Pulmonary artery endothelial cell (primary cell): ENCODE measurements around the gene SPATA2. TPM values are rescaled to one million over a fixed set of nuclear protein-coding genes. Genes with fewer than 3 reads are reported as not detected.
"Not testable (repeated sequence)": the region's sequence is repeated elsewhere in the genome, so short reads cannot be mapped to it uniquely, and the experiment has no call there.

ENCODE experiments used
- DNase-seq: peaks from one replicate; pipeline ENCODE4 v3.0.0-alpha.2; 2011; ENCODE audit warnings: low read depth, low spot score
- total RNA-seq: library from RNA; depleted of rRNA; stranded (reverse); fragments of >200 nt; gene quantifications from 2 replicates; pipeline ENCODE4 v1.2.3, GENCODE V29; 2014

SPATA2 gene
- total RNA-seq, 1 donor from 2014 or later: 1.3 TPM

DNA sequence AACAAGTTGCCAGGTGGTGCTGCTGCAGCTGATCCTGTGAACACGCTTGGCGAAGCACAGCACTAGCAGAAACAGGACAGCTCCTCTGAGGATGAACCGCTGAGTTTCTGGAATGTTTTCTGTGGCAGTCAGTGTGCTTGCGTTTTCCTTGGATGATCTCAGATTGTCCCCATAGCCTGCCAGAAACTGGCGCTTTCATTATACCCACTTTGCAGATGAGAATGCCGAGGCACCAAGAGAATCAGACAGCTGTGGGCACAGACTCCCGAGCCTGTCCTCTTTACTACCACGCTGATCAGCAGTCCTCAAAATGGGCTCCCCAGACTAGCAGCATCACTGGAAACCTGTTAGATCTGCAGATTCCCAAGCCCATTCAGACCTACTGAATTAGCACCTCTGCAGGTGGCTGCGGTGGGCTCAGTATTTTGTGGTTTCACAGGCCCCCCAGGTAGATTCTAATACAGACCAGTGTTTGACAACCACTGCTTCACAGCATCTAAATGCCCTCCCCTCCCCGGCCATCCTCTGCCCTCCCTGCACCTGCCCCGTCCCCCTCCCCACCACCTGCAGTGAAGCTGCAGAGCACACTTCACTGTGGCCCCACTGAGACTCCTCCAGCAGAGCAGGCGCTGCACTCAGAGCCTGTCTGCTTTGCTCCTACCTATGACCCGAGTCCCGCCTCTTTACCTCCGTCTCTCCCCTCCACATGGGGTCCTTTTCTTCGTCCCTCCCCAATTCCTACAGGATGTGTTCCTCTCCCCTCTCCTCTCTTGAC, 29.6 kb downstream of the SPATA2 start:
- no peak for DNase-seq

DNA sequence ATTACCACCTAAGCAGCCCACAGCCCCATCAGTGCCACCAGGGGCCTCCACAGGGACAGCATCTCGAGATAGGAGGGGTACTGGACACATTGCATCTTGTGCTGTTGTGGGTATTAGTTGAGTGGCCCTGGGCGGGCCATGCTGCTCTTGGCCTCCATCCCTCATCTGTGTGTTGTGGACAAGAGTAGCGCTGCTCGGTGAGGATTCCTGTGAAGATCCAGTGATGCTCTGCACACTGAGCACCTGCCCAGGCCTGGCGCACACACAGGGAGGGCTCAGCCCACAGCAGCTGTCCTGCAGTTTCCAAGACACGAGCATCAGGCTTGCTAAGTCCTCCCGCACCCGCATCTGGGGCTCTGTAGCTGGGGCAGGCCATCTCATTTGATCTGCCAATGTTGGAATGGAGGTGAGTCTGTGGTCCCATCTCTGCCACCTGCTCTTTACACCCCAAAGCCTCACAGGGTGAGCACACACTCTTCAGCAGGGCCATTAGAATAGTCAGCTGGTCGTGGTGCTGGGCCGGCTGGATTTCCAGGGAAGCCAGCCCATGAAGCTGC, 32.0 kb downstream of the SPATA2 start:
- no peak for DNase-seq

DNA sequence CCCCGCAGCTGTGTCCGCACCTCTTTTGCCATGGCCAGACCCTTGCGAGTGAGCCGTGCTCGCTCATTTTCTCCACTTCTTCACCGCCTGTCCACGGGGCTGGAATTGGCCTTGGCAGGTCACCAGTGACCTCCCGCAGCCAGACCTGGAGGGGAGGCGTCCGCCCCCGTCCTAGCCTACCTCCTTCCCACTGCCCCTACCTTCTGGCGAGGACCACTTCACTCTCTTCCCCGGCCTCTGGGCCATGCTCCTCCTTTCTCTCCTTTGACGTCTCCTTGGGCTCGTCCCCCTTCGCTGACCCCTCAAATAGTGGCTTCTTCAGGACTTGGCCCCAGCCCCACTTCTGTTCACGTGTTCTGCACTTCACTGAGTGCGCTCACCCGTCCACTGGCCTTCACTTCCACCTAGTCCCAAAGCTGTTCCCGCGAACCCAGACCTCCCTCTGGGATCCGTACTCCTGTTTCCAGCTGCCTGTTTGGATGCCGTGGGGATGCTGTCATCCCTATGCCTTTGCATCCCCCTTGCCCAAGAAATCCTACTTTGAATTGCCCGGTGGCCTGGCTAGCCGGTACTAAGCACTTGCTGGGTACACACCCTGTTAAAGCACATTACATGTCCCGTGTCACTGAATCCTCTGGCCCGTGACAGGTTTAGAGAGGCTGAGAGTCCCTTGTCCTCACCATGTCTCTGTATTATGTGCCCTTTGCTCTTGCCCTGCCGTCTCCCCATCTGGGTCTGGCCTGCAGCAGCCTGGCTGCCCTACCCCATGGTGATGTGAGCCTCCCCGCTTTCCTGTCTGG, 33.0 kb downstream of the SPATA2 start:
- DNase-seq: no peak

DNA sequence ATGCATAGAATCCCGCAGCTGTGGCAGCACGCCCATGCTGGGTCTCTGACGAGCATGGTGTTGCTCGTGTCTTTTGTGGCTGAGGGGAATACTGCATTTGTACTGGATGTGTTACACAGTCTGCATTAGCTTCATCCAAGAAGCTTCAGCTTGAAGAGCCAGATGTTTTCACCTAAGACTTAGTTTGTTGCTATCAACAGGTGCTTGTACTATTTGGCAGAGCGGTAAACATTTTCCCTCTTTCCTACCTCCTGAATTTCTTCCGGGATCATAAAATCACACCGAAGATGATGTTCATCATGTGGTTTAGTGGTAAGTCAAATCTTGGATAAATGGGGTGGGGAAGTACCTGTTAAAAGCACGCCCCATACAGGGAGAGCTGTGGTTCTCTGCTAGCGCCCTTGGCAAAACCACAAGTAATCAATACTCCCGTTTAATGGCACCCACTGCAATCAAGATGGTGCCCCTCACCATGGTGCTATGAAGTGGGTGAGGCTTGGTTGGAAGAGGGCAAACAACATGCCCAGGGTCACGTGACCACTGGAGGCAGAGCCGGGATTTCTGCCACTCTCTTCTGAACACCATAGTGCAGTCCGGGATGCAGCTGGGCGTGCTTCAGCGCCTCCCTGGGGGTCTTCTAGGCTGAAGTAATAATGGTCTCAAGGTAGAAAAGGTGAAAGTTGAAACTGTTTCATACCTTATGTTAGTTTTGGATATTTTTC, 34.4 kb downstream of the SPATA2 start:
- DNase-seq: no peak

DNA sequence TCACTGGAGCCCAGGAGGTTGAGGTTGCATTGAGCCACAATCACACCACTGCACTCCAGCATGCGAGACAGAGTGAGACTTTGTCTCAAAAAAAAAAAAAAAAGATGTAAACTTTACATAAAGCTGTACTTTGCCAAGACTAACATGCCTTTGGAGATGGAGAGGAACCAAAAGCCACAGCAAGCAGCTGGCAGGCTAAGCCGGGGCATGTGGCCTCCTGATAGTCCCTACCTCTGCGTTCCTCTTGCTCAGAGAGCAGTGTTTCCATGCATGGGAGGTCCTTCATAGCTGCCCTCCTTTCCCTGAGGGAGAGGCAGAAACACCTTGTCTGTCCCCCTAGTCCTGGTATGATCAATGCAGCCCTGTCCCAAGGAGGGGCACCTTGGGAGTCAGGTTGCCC, 35.2 kb downstream of the SPATA2 start:
- DNase-seq: no peak

DNA sequence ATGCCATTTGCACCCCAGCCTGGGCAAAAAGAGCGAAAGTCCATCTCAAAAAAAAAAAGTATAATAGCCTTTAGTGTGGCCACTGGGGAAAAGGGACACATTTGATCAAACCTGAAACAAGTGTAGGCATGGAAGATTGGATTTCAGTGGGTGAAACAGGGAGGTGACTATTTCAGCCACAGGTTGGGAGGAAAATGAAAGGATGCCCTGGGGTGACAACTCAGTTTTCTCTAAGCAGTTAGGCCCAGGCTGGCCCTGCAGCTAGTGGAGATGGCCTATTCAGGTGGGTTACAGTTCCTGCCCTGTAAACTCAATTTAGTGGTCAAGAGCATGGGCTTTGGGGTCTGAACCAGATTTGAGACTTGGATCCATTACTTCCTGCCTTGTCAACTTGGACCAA, 36.4 kb downstream of the SPATA2 start:
- DNase-seq: no peak

DNA sequence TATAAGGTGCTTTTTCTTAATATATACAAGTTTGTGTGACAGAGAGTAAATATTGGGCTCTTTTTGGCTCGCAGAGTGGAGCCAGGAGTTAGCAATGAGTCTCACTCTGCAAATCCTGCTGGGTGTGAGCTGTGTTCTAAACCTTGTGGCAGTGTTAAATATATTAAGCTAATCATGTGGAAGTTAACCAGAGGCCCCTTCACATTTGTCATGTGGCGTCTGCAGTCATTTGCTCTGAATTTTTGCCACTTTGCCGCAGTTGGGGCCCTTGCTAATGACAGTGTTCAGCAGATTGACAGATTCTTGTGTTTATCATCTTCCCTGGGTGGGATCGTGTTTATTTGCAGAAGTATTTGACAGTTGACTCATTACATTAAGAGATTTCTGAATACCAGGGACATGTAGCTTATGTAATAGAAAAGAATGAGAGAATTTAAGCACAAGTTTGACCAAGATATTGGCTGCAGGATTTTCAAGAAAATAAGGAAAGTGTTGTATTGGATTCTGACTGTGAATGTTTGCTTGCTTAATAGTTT, 37.9 kb downstream of the SPATA2 start:
- no peak for DNase-seq

DNA sequence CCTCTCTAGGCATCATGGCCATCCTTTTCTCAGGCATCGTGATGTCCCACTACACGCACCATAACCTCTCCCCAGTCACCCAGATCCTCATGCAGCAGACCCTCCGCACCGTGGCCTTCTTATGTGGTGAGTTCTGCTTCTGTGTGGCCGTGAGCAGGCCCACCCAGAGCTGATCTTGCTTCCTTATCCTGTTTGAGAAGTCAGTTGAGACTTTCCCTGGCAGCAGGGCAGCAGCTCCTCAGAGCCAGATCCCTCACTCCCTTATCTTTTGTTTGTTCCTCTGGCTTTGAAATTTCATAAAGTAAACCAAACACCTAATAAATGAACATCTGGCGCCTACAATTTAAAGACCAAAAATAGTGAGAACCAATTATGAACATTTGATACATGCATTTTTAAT, 40.6 kb downstream of the SPATA2 start:
- DNase-seq: no peak

DNA sequence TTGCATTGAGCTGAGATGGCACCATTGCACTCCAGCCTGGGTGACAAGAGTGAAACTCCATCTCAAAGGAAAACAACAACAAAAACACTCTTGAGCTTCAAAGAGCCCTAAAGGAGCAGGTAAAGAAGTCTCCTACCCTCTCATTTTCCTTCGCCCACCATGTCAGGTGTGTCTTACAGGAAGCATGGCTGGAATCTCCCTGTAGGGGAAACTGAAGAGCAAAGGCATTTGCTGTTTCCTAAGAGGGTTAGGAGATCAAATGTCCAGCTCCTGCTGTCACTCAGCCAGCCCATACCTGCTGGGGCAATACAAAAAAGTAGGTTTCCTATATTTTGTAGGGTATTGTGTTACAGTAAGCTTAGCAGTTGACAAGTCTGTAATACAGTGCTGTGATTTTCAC, 43.3 kb downstream of the SPATA2 start:
- no peak for DNase-seq

DNA sequence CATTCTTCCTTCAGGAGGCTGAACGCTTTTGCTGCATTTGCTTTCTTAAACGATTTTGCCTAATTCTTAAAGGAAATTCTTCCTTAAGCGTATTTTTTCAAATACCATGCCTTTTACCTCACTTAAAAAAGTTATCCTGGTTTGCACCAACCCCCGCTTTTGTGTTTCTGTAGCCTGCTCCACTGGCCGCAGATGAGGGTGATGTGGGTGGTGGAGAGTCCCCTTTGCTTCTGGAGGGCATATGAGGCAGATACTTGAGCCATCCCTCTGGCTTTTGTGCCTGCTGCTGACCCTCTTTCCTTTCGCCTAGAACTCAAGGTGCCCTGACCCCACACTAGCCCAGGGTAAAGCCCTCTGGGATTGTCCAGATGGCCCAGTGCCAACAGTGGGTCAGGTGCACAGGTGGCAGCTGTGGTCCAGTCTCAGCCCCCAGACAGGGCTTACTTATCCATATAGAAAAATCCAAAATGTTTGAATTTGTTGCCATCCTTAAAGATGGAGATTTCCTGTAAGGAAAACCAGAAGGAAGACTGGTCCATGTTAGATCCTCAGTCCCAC, 43.9 kb downstream of the SPATA2 start:
- DNase-seq: no peak

DNA sequence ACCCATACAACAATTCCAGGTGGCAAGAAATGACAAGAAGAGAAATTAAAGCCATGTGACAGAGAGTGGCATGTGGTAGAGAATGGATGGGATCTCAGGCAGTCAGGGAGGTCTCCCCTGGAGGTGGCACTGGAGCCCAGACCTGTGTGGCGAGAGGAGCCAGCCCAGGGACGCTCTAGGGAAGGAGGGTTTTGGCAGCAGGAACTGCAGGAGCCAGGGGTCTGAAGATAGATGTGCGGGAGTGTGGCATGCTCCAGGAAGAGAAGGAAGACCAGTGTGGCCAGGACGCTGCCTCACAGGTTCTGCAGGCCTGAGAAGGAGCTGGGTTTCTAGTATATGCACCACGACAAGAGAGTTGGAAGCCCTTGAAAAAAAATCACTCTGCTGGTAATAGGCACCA, 45.1 kb downstream of the SPATA2 start:
- DNase-seq: no peak

DNA sequence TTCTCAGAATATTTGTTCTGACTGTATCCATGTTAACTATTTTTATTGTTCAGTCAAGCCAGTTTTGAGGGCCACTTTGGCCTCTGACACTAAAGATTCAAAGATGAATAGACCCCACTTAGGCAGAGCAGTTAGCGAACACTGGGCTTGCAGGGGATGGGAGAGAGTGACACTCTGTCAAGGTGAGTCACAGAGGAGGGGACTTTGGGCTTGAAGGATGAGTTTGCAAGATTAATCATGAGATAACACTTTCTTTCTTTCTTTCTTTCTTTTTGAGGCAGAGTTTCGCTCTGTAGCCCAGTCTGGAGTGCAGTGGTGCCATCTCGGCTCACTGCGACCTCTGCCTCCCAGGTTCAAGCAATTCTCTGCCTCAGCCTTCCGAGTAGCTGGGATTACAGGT, 46.4 kb downstream of the SPATA2 start:
- DNase-seq: no peak

DNA sequence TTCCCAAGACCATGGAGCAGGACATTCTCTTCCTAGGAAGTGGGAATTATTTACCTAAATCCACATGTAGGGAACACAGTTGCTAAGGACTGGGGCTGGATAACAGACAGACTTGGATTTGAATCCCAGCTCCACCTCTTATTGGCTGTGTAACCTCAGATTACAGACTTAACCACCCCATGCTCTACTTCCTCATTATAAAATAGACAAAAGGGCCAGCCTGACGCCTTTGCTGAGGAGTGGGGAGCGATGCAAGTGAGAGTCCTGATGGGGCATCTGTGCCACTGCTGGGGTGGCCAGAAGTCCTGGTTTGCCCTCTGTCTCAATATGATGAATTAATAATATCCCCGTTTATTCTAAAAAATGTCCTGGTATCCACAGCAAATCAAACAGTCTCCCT, 46.8 kb downstream of the SPATA2 start:
- DNase-seq: no peak

DNA sequence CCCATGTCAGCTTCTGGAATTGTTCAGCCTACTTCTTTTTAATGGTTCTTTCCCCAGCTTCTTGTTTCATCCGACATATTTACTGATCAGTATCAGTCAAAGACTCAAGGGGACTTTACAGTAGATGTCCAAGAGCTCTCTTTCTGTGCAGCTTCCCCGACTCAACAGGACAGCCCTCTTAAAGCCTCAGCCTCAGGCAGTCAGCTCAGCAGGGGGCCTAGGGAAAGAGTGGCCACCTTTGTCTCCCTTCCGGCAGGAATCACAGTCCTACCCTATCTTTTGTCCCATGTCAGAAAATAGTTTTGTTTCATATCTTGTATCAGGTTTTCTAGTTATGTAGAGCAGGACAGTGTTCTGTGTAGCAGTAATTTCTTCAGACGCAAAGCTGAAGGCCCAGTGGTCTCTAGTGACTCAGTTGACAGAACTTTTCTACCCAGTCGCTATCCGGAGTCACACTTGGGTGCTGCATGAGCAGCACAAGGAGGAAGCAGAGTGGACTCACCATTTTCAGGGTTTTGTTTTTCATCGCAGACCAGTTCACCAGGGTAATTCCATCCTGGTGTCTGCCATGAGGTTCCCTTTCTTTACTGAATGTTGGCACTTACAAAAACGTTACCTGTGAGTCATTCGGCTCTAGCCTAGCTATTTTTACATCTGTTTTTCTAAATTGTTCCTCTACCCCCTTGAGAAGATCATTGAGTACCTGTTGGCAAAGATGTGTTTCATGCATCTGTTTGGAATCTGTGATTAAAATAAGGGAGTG, 47.7 kb downstream of the SPATA2 start:
- DNase-seq: no peak

DNA sequence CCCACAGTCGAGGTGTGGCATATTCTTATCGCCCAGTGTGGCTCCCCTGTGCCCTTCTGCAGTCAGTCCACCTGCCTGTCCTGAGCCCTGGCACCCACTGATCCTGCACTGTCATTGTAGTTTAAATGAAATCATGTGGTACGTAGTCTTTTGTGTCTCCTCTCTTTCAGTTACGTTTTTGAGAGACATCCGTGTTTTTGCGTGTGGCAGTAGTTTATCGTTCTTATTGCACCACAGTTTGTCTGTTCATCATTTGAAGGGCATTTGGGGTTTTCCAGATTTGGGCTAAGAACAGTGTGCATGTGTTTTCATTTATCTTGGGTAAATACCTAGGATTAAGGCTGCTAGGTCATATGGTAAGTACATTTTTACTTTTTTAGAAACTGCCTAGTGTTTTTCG, 49.3 kb downstream of the SPATA2 start:
- DNase-seq: no peak

DNA sequence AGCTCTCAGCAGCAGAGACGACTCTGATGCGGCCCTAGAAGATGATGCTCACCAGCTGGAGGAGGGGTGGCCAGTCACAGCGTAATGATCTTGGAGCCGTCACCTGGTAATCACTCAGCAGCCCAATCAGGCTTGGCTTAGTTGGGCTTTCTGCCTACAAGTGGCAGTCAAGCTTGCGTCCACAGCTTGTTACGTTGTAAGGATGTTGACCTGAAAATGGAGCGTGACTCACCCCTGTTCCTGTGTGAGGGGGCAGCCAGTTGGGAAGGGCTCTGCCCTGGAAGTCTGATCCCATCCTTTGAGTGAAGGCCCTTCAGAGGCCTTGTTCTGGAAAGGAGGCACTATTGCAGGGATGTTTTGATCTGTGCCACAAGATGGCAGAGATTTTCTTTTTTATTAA, 49.8 kb downstream of the SPATA2 start:
- no peak for DNase-seq

DNA sequence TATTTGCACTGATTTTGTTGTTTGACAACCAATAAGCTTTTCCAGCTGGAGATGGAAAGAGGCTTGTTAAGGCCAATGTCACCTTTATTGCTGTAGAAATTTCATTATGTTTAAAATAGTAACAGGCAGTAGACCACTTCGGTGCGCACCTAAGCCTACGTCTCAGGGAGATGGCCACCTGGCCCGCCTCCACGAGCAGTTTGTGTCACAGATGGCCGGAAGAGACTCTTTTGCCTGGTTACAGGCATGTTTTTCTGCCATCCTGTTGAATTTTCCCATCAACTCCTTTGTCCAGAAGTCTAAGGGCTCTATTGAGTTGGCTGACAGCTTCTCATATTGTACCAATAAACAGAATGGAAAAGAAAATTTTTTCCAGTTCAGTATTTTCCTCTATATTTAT, 51.7 kb downstream of the SPATA2 start:
- DNase-seq: no peak

DNA sequence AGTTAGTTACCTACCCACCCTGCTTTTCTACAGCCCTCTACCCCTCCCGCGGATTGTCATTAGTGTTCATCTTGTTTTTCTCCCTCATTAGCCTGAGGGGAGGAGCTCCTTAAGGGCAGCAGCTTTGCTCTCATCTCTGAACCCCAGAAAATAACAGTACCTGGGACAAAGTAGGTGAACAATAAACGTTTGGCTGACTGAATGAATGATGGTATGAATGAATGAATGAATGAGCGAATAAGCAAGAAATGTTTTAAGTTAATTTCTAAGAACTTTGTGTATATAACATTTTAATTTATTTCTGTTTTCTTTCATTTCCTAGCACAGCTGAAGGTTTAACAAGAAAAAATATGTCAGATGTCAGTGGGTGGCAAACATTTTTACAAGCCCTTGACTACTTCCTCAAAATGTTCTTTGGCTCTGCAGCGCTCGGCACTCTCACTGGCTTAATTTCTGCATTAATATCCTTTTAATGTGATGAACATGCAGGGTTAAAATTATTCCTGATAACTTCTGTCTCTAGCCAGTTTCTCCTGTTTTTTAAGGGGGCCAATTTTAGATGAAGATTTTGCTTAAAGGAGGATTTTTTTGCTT, 52.6 kb downstream of the SPATA2 start:
- DNase-seq: no peak

DNA sequence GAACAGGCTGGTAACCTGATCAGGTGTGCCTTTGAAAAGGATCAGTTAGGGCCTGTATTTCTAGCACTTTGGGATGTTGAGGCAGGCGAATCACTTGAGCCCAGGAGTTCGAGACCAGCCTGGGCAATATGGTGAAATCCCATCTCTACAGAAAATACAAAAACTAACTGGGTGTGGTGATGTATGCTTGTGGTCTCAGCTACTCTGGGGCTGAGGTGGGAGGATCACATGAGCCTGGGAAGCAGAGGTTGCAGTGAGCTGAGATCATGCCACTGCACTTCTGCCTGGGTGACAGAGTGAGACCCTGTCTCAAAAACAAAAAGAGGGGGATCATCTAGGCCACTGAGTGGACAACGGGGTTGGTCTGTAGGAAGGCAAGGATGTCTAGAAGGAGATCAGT, 54.1 kb downstream of the SPATA2 start:
- DNase-seq: not testable (repeated sequence)

DNA sequence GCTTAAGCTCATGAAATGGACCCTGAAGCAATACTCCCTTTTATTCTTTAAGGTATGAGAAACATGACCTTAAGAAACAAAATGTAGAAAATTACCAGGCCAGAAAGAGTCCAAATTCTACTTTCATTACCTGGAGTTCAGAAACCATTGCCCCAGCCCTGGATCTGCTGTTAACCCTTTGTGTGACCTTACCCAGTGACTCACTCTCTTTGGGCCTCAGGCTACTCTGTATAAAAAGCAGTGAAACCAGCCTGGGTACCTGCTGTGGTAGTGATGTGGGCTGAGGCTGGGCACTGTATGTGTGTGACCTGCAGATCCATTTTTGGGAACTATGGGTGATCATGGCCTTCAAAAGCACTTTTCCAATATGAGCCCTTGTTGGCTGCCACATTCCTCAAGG, 55.5 kb downstream of the SPATA2 start:
- no peak for DNase-seq
